Breast epithelium (tissue), 3 donors: ENCODE measurements around the gene ERC1.

Experiments used
- CTCF ChIP-seq, 3 donors: fragments of 450-650 bp; IDR thresholded peaks; one replicate each; pipeline ENCODE4 v1.5.1; 2016 to 2017; ENCODE audit warnings: antibody characterized with exemption in 3 of 3, mild to moderate bottlenecking in 3 of 3, moderate library complexity in 3 of 3
- POLR2A ChIP-seq: fragments of 450-650 bp; IDR thresholded peaks from one replicate; pipeline ENCODE4 v1.6.1; 2016; ENCODE audit warnings: antibody characterized with exemption, mild to moderate bottlenecking, moderate library complexity
- POLR2AphosphoS5 ChIP-seq, 3 donors: sonication (generic); formaldehyde crosslinking; IDR thresholded peaks; one replicate each; pipeline ENCODE4 v1.6.1; 2017; ENCODE audit warnings: antibody characterized with exemption in 3 of 3

GRCh38 chr12:974271-974862 lies 16.7 kb upstream of the ERC1 start:
- no peak for TF ChIP-seq CTCF (IDR thresholded peaks at IDR 0.05)
- no peak for TF ChIP-seq POLR2A
- no peak for TF ChIP-seq POLR2AphosphoS5 (IDR thresholded peaks at IDR 0.05)
